ENCODE measurements around the gene USP1.

USP1 gene

DNA sequence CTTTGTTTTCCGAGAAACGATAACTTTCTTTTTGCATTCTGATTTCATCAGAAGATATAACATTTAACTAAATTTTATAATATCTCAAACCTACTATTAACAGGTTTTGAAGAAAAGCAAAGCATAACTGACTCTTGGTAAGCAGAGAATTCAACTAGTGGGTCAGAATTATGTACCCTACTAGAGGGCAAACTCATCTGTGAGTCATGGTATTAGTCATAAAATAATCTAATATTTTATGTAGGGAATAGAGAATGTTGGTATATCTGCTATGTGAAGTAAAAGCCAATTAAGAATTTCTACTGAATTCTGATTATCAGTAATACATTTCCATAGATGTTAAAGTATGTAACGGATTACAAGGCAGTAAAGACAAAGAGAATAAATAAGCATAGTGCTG lies 56.8 kb downstream of the USP1 start:
- no peak overlapping the region for H2AFZ ChIP-seq (ENCODE audit: low read depth, low read length)
- H3K4me1 ChIP-seq (ENCODE audit: control insufficient read depth, insufficient read depth, low read depth, low read length): no peaks in the 10 kb centered on the region
- peaks cover 6 to 77% of the 10 kb centered on the region in 2 experiments for H3K36me3 ChIP-seq (ENCODE audit: control insufficient read depth in 1 of 2, insufficient read depth in 2 of 2, low read depth in 1 of 2, low read length in 2 of 2)
- H3K23ac ChIP-seq (ENCODE audit: low read length in 2 of 2): no peak overlapping the region
- H2AK5ac ChIP-seq (ENCODE audit: low read length, severe bottlenecking): no peak overlapping the region
- H3K14ac ChIP-seq (ENCODE audit: low read length in 2 of 2): no peak overlapping the region
- peaks cover 2% of the 10 kb centered on the region for H3K79me1 ChIP-seq (replicated peaks; ENCODE audit: low read length, poor library complexity, severe bottlenecking)
- no peak overlapping the region for H3K4me2 ChIP-seq (ENCODE audit: low read length, poor library complexity, severe bottlenecking)
- DNase-seq: no peak
- H3K4ac ChIP-seq (ENCODE audit: low read depth in 1 of 2, low read length in 2 of 2): no peak overlapping the region
- no peak overlapping the region for H2BK15ac ChIP-seq (ENCODE audit: low read depth, poor library complexity, severe bottlenecking)
- no peak overlapping the region for H4K91ac ChIP-seq (ENCODE audit: low read length)
- WGBS: 80% methylated on average over 2 of the region's 3 CpGs
- H2BK12ac ChIP-seq (ENCODE audit: low read length in 2 of 2): no peak overlapping the region
- no peaks in the 10 kb centered on the region for H3K9me3 ChIP-seq (ENCODE audit: control insufficient read depth, low read length)
- H2BK5ac ChIP-seq (ENCODE audit: low read depth, low read length, poor library complexity, severe bottlenecking): no peak overlapping the region
- no peaks in the 10 kb centered on the region for H3K27me3 ChIP-seq (ENCODE audit: control insufficient read depth in 1 of 2, insufficient read depth in 1 of 2, low read length in 2 of 2)
- H4K8ac ChIP-seq (ENCODE audit: low read length): no peak overlapping the region
- no peak overlapping the region for H3K27ac ChIP-seq (ENCODE audit: low read length, poor library complexity, severe bottlenecking)
- H3K9ac ChIP-seq (ENCODE audit: low read length): no peak overlapping the region
- no peak overlapping the region for H2BK120ac ChIP-seq (ENCODE audit: low read depth, low read length)
- no peak overlapping the region for H3K18ac ChIP-seq (ENCODE audit: low read depth in 1 of 2, low read length in 2 of 2)
- H3K4me3 ChIP-seq (ENCODE audit: insufficient read depth in 1 of 2, low read depth in 1 of 2, low read length in 2 of 2): no peak overlapping the region

DNA sequence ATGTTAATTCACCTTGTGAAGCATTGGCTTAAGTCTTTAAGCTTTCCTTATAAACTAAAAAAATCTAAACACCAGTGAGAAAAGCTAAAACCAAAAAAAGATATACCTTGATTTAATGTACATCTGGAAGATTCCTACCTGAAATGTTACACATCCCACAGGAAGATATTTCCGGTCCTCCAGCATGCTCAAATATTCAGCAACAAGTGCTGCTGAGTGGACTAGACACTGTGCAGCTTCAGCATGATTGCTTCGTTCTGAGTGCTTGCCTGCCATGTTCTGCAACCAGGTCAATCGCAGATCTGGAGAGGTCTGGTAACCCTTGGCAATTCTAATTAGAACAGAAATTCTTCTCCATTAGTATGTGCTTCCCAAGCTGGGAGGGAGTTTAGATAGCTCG lies 57.3 kb downstream of the USP1 start:
- Histone ChIP-seq H3K14ac (ENCODE audit: low read length in 2 of 2) (no peak overlapping the region), H3K27me3 (ENCODE audit: control insufficient read depth in 1 of 2, insufficient read depth in 1 of 2, low read length in 2 of 2) (no peaks in the 10 kb centered on the region), H3K4me2 (ENCODE audit: low read length, poor library complexity, severe bottlenecking) (no peak overlapping the region), H3K79me1 (replicated peaks; ENCODE audit: low read length, poor library complexity, severe bottlenecking) (peaks cover 2% of the 10 kb centered on the region), H2BK5ac (ENCODE audit: low read depth, low read length, poor library complexity, severe bottlenecking) (no peak overlapping the region), H3K27ac (ENCODE audit: low read length, poor library complexity, severe bottlenecking) (no peak overlapping the region), H3K4me1 (ENCODE audit: control insufficient read depth, insufficient read depth, low read depth, low read length) (no peaks in the 10 kb centered on the region), H3K18ac (ENCODE audit: low read depth in 1 of 2, low read length in 2 of 2) (no peak overlapping the region), H3K23ac (ENCODE audit: low read length in 2 of 2) (no peak overlapping the region), H2AK5ac (ENCODE audit: low read length, severe bottlenecking) (no peak overlapping the region), H3K9ac (ENCODE audit: low read length) (no peak overlapping the region), H4K91ac (ENCODE audit: low read length) (no peak overlapping the region), H2AFZ (ENCODE audit: low read depth, low read length) (no peak overlapping the region), H4K8ac (ENCODE audit: low read length) (no peak overlapping the region), H2BK15ac (ENCODE audit: low read depth, poor library complexity, severe bottlenecking) (no peak overlapping the region), H3K4me3 (ENCODE audit: insufficient read depth in 1 of 2, low read depth in 1 of 2, low read length in 2 of 2) (no peak overlapping the region), H2BK12ac (ENCODE audit: low read length in 2 of 2) (no peak overlapping the region), H3K4ac (ENCODE audit: low read depth in 1 of 2, low read length in 2 of 2) (no peak overlapping the region), H2BK120ac (ENCODE audit: low read depth, low read length) (no peak overlapping the region), H3K9me3 (ENCODE audit: control insufficient read depth, low read length) (no peaks in the 10 kb centered on the region), H3K36me3 (ENCODE audit: control insufficient read depth in 1 of 2, insufficient read depth in 2 of 2, low read depth in 1 of 2, low read length in 2 of 2) (peaks cover 6 to 74% of the 10 kb centered on the region in 2 experiments)
- WGBS: 99% methylated on average over 3 of the region's 4 CpGs
- no peak for DNase-seq

DNA sequence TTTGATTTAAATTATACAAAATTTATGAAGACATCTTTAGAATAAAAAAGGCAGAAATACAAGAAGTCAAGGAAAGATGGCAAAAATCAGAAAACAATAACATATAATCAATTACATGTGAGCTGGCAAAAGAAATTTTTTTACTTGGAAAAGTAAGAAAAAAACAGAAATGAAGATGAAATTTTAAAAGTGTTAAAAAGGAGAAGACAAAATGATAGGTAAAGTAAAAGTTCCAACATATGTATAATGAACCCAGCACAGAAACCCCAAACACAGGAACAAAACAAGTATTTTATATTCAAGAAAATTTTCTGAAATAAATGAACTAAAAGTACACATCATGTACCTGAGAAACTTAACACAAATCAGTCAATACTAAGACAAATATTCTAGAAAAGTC lies 63.4 kb downstream of the USP1 start:
- H3K9me3 ChIP-seq (ENCODE audit: control insufficient read depth, low read length): no peaks in the 10 kb centered on the region
- no peak overlapping the region for H2AFZ ChIP-seq (ENCODE audit: low read depth, low read length)
- H2BK5ac ChIP-seq (ENCODE audit: low read depth, low read length, poor library complexity, severe bottlenecking): no peak overlapping the region

More for the DNA sequence above, 63.4 kb downstream of the USP1 start:
- no peak overlapping the region for H2BK15ac ChIP-seq (ENCODE audit: low read depth, poor library complexity, severe bottlenecking)
- H3K9ac ChIP-seq (ENCODE audit: low read length): no peak overlapping the region
- no peak overlapping the region for H3K4ac ChIP-seq (ENCODE audit: low read depth in 1 of 2, low read length in 2 of 2)
- no peak overlapping the region for H3K27ac ChIP-seq (ENCODE audit: low read length, poor library complexity, severe bottlenecking)
- H3K4me1 ChIP-seq (ENCODE audit: control insufficient read depth, insufficient read depth, low read depth, low read length): no peaks in the 10 kb centered on the region
- H4K91ac ChIP-seq (ENCODE audit: low read length): no peak overlapping the region
- no peak overlapping the region for H2BK120ac ChIP-seq (ENCODE audit: low read depth, low read length)
- H2AK5ac ChIP-seq (ENCODE audit: low read length, severe bottlenecking): no peak overlapping the region
- H3K4me2 ChIP-seq (ENCODE audit: low read length, poor library complexity, severe bottlenecking): no peak overlapping the region
- peaks cover 7 to 42% of the 10 kb centered on the region in 2 experiments for H3K36me3 ChIP-seq (ENCODE audit: control insufficient read depth in 1 of 2, insufficient read depth in 2 of 2, low read depth in 1 of 2, low read length in 2 of 2)
- H3K23ac ChIP-seq (ENCODE audit: low read length in 2 of 2): no peak overlapping the region
- H3K4me3 ChIP-seq (ENCODE audit: insufficient read depth in 1 of 2, low read depth in 1 of 2, low read length in 2 of 2): no peak overlapping the region
- H3K79me1 ChIP-seq (replicated peaks; ENCODE audit: low read length, poor library complexity, severe bottlenecking): peaks cover 2% of the 10 kb centered on the region
- no peak overlapping the region for H2BK12ac ChIP-seq (ENCODE audit: low read length in 2 of 2)
- no peaks in the 10 kb centered on the region for H3K27me3 ChIP-seq (ENCODE audit: control insufficient read depth in 1 of 2, insufficient read depth in 1 of 2, low read length in 2 of 2)
- H3K18ac ChIP-seq (ENCODE audit: low read depth in 1 of 2, low read length in 2 of 2): no peak overlapping the region
- no peak overlapping the region for H4K8ac ChIP-seq (ENCODE audit: low read length)
- H3K14ac ChIP-seq (ENCODE audit: low read length in 2 of 2): no peak overlapping the region
- no peak for DNase-seq
